ENCODE data around the gene ADGRV1. TPM values are rescaled to one million over a fixed set of nuclear protein-coding genes. Genes with fewer than 3 reads are reported as not detected.

The ADGRV1 gene
- total RNA-seq, 4 donors from 2014 or later: 0.08 to 0.87 (median 0.41) TPM

GRCh38 chr5:91150234-91150633 lies 591.6 kb downstream of the ADGRV1 start:
- WGBS, 2 donors (ENCODE audit: low coverage in 1 of 2): 55 to 73% methylated on average over 1 of the region's 1 CpG
- no peaks in the 10 kb centered on the region for H3K36me3 ChIP-seq
- TF ChIP-seq EP300 (IDR thresholded peaks at IDR 0.05) (no peak), CTCF (IDR thresholded peaks at IDR 0.05) (no peak), POLR2A (IDR thresholded peaks at IDR 0.05) (no peak), POLR2AphosphoS5 (IDR thresholded peaks at IDR 0.05) (no peak)
- no peaks in the 10 kb centered on the region for H3K9me3 ChIP-seq
- peak overlapping the region in 1 of 4 donors; percentile 26 for H3K27ac ChIP-seq
- ATAC-seq: peak; percentile 28
- no peak overlapping the region for H3K4me3 ChIP-seq
- peaks cover 0 to 42% (median 0%) of the 10 kb centered on the region in 3 donors for H3K4me1 ChIP-seq
- H3K27me3 ChIP-seq: no peaks in the 10 kb centered on the region

GRCh38 chr5:91150636-91151035 lies 592.0 kb downstream of the ADGRV1 start:
- Histone ChIP-seq H3K36me3 (no peaks in the 10 kb centered on the region), H3K9me3 (no peaks in the 10 kb centered on the region), H3K4me3 (no peak overlapping the region), H3K27me3 (no peaks in the 10 kb centered on the region), H3K4me1 (peaks cover 0 to 38% (median 0%) of the 10 kb centered on the region in 3 donors), H3K27ac (no peak overlapping the region)
- no peak for TF ChIP-seq POLR2AphosphoS5 (IDR thresholded peaks at IDR 0.05)
- TF ChIP-seq EP300 (IDR thresholded peaks at IDR 0.05): no peak
- TF ChIP-seq CTCF (IDR thresholded peaks at IDR 0.05): no peak
- TF ChIP-seq POLR2A (IDR thresholded peaks at IDR 0.05): no peak
- ATAC-seq: no peak

GRCh38 chr5:91151947-91152346 lies 593.4 kb downstream of the ADGRV1 start:
- H3K9me3 ChIP-seq: no peaks in the 10 kb centered on the region
- no peak overlapping the region for H3K4me3 ChIP-seq
- H3K27me3 ChIP-seq: no peaks in the 10 kb centered on the region
- H3K4me1 ChIP-seq: peaks cover 0 to 34% (median 0%) of the 10 kb centered on the region in 3 donors
- H3K36me3 ChIP-seq: no peaks in the 10 kb centered on the region
- WGBS, 2 donors (ENCODE audit: low coverage in 1 of 2): 39 to 54% methylated on average over 2 of the region's 2 CpGs
- H3K27ac ChIP-seq: no peak overlapping the region
- peak; percentile 93 for TF ChIP-seq POLR2AphosphoS5 (IDR thresholded peaks at IDR 0.05)
- TF ChIP-seq EP300 (IDR thresholded peaks at IDR 0.05): no peak
- ATAC-seq: peak; percentile 93

- Histone ChIP-seq H3K27ac (no peak overlapping the region), H3K27me3 (no peaks in the 10 kb centered on the region), H3K9me3 (no peaks in the 10 kb centered on the region), H3K4me3 (no peak overlapping the region), H3K36me3 (no peaks in the 10 kb centered on the region), H3K4me1 (peaks cover 0 to 34% (median 0%) of the 10 kb centered on the region in 3 donors)
- WGBS, 2 donors (ENCODE audit: low coverage in 1 of 2): 80 to 97% methylated on average over 1 to 9 of the region's 9 CpGs
- no peak for TF ChIP-seq POLR2A (IDR thresholded peaks at IDR 0.05)
- no peak for TF ChIP-seq CTCF (IDR thresholded peaks at IDR 0.05)
- TF ChIP-seq POLR2AphosphoS5 (IDR thresholded peaks at IDR 0.05): no peak
- TF ChIP-seq EP300 (IDR thresholded peaks at IDR 0.05): no peak
- no peak for ATAC-seq
Observed at GRCh38 chr5:91154338-91154737, 595.7 kb downstream of the ADGRV1 start.

GRCh38 chr5:91155274-91155673 lies 596.7 kb downstream of the ADGRV1 start:
- no peaks in the 10 kb centered on the region for H3K27me3 ChIP-seq
- WGBS, 2 donors (ENCODE audit: low coverage in 1 of 2): 93 to 100% methylated on average over 1 to 3 of the region's 3 CpGs
- peaks cover 0 to 31% (median 0%) of the 10 kb centered on the region in 3 donors for H3K4me1 ChIP-seq
- H3K4me3 ChIP-seq: no peak overlapping the region
- H3K27ac ChIP-seq: no peak overlapping the region
- TF ChIP-seq CTCF (IDR thresholded peaks at IDR 0.05): no peak
- no peak for TF ChIP-seq EP300 (IDR thresholded peaks at IDR 0.05)
- TF ChIP-seq POLR2A (IDR thresholded peaks at IDR 0.05): no peak
- TF ChIP-seq POLR2AphosphoS5 (IDR thresholded peaks at IDR 0.05): no peak
- ATAC-seq: no peak
- no peaks in the 10 kb centered on the region for H3K9me3 ChIP-seq
- no peaks in the 10 kb centered on the region for H3K36me3 ChIP-seq
